22Rv1 (cell line): ENCODE results near the gene RPLP1.

Experiments used
- ZFX ChIP-seq: fragments of 450-650 bp; IDR thresholded peaks from 2 replicates; pipeline ENCODE4 v1.6.1; 2017; ENCODE audit warnings: antibody characterized with exemption, borderline replicate concordance
- TF ChIP-seq, protein P1 (sequence below): fragments of 450-650 bp; IDR thresholded peaks from 2 replicates; pipeline ENCODE4 v1.5.1; 2017; ENCODE audit warnings: mild to moderate bottlenecking

DNA sequence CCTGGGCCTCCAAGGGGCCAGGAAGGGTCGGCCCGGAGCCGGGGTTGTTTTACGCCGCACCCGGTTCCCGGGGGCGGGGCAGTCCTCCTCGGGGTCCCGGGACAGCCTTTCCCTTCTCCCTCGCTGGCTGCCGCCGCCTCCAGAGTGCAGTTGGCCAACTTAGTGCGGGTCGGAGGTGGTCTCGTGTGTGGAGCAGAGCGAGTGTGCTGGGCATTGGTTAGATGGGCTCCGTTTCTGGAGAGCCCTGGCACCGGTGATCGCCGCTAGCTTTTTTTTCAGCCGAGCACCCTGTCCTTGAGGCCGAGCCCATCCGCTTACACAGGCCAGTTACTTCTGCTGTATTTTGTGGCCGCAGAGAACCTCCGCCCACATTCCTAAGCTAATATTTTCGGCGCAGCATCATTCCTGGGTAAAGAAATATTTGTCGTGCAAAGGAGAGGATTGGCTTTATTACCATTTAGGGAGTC, 37.9 kb upstream of the RPLP1 start:
- TF ChIP-seq, protein P1, sequence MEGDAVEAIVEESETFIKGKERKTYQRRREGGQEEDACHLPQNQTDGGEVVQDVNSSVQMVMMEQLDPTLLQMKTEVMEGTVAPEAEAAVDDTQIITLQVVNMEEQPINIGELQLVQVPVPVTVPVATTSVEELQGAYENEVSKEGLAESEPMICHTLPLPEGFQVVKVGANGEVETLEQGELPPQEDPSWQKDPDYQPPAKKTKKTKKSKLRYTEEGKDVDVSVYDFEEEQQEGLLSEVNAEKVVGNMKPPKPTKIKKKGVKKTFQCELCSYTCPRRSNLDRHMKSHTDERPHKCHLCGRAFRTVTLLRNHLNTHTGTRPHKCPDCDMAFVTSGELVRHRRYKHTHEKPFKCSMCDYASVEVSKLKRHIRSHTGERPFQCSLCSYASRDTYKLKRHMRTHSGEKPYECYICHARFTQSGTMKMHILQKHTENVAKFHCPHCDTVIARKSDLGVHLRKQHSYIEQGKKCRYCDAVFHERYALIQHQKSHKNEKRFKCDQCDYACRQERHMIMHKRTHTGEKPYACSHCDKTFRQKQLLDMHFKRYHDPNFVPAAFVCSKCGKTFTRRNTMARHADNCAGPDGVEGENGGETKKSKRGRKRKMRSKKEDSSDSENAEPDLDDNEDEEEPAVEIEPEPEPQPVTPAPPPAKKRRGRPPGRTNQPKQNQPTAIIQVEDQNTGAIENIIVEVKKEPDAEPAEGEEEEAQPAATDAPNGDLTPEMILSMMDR, result no peak
- no peak for TF ChIP-seq ZFX
